Stimulated activated CD8-positive, alpha-beta memory T cell treated with anti-CD3 and anti-CD28 coated beads, Interleukin-12 subunit alpha, Interleukin-12 subunit beta, amount 100 ng/mL, for 24 hours (primary cell): ENCODE measurements around the gene GPATCH1.
"Not testable (repeated sequence)": the region's sequence is repeated elsewhere in the genome, so short reads cannot be mapped to it uniquely, and the experiment has no call there.

Source experiments
- DNase-seq: peaks from one replicate; pipeline ENCODE4 v3.0.0-alpha.2; 2020; ENCODE audit errors: extremely low read depth

The GPATCH1 gene, protein sequence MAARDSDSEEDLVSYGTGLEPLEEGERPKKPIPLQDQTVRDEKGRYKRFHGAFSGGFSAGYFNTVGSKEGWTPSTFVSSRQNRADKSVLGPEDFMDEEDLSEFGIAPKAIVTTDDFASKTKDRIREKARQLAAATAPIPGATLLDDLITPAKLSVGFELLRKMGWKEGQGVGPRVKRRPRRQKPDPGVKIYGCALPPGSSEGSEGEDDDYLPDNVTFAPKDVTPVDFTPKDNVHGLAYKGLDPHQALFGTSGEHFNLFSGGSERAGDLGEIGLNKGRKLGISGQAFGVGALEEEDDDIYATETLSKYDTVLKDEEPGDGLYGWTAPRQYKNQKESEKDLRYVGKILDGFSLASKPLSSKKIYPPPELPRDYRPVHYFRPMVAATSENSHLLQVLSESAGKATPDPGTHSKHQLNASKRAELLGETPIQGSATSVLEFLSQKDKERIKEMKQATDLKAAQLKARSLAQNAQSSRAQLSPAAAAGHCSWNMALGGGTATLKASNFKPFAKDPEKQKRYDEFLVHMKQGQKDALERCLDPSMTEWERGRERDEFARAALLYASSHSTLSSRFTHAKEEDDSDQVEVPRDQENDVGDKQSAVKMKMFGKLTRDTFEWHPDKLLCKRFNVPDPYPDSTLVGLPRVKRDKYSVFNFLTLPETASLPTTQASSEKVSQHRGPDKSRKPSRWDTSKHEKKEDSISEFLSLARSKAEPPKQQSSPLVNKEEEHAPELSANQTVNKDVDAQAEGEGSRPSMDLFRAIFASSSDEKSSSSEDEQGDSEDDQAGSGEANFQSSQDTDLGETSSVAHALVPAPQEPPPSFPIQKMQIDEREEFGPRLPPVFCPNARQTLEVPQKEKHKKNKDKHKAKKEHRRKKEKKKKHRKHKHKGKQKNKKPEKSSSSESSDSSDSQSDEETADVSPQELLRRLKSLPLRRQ

DNA sequence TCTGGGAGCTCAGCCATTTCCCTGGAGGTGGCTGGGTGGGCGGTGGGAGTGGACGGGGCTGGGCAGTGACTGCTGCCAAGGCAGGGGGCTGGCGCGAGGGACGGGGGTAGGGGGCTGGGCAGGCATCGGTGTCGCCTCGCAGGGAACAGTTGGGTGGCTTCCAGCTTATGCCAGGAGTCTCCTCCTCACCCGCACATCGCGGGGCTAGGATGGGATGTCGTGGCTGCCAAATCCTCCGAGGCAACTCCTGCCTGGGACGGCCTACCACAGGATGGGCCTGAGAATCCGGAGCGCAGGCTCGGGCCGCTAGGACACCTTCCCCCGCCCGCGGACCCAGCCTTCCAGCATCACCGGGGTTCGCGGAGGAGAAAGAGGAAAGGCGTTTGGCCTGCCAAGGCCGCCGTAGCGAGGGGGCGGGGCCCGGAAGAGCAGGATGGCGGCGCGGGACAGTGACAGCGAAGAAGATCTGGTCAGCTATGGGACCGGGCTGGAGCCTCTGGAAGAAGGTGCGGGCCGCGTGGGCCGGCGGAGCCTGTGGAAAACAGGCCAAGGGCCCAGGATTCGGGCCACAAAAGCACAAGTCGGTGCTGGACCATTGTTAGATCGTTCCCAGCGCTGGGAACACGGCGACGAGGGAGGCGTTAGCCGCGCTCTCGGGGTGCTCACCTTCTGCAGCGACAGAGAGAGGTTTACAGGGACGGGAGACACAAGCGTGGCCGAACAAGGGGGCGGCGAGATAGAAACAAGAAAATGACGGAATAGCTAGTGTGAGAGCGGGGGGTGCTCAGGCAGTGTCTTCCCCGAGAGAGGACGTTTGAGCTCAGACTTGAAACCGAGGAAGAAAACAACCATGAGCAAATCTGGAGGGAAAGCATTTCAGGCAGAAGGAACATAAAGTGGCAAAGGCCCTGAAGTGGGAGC is at the start of gene GPATCH1:
Gene GPATCH1 (plus strand): TSS at position 421 of the 921 bp plus-strand sequence. CDS start 13 bp downstream, at position 434.
- DNase-seq, result peak; percentile 59

GRCh38 chr19:33032218-33032781 is 48.7 kb upstream of the GPATCH1 start:
- no peak for DNase-seq

DNA sequence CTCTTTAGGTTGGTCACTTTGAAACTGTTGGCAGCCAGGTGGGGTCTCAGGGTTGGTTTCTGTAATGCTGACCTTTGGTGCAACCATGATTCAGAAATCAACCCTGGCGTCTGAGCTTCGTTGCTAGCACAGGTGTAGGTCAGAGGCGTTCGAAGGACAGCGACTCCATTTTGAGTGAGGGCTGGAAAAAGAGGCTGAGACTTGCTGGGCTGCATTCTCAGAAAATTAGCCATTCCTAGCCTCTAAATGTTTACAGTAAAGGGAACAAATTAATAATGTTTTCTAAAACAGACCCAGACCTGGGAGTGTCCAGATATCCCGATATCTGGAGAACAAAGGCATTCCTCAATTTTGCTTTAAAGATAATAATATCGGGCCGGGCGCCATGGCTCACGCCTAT is 45.5 kb upstream of the GPATCH1 start:
- DNase-seq, result no peak

DNA sequence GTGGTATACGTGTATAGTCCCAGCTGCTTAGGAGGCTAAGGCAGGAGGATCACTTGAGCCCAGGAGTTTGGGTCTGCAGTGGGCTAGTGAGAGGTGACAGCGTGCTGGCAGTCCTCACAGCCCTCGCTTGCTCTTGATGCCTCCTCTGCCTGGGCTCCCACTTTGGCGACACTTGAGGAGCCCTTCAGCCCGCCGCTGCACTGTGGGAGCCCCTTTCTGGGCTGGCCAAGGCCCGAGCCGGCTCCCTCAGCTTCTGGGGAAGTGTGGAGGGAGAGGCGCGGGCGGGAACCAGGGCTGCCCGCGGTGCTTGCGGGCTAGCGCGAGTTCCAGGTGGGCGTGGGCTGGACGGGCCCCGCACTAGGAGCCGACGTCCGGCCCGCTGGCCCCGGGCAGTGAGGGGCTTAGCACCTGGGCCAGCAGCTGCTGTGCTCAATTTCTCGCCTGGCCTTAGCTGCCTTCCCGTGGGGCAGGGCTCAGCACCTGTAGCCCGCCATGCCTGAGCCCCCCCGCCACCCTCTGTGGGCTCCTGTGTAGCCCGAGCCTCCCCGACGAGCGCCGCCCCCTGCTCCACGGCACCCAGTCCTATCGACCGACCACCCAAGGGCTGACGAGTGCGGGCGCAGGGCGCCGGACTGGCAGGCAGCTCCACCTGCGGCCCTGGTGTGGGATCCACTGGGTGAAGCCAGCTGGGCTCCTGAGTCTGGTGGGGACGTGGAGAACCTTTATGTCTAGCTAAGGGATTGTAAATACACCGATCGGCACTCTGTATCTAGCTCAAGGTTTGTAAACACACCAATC is 44.4 kb upstream of the GPATCH1 start:
- DNase-seq, result not testable (repeated sequence)

GRCh38 chr19:33037168-33038025 is 43.6 kb upstream of the GPATCH1 start:
- DNase-seq, result not testable (repeated sequence)

DNA sequence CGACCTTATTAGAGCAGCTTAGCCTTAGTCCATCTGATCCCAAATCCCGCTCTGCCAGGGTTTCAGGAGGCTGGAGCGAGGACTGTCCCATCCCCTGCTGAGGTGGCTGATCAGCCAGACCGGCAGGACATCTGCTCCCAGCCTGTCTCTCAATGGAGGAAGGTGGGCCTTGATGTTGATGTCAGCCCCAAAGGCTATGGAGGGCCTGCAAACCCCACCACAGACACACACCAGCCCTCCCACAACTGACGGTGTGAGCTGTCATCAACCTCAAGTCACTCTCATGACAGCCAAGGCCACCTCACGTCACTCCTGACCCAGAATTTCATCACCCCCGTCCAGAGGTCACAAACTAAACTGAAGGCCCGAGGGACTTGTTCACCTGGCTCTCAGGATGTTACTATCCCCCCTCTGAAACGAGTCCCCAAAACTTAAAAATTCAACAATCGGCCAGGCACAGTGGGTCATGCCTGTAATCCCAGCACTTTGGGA is 41.8 kb upstream of the GPATCH1 start:
- no peak for DNase-seq

DNA sequence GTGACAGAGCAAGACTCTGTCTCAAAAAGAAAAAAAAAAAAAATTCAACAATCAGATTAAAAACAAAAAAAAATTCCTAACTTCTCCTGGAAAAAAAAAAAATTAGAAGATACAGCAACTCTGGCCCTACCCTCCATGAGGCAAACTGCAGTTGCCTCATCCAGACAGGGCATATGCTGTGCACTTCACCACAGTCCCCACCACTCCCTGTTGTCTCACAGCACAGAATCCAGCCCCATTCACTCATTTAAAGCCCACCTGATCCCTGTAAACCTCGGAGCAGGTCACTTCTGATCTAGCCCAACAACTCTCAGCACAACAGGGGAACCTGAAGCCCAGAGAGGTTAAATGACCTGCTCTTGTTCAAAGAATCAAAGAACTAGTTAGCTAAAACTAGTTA is 41.2 kb upstream of the GPATCH1 start:
- DNase-seq, result no peak

DNA sequence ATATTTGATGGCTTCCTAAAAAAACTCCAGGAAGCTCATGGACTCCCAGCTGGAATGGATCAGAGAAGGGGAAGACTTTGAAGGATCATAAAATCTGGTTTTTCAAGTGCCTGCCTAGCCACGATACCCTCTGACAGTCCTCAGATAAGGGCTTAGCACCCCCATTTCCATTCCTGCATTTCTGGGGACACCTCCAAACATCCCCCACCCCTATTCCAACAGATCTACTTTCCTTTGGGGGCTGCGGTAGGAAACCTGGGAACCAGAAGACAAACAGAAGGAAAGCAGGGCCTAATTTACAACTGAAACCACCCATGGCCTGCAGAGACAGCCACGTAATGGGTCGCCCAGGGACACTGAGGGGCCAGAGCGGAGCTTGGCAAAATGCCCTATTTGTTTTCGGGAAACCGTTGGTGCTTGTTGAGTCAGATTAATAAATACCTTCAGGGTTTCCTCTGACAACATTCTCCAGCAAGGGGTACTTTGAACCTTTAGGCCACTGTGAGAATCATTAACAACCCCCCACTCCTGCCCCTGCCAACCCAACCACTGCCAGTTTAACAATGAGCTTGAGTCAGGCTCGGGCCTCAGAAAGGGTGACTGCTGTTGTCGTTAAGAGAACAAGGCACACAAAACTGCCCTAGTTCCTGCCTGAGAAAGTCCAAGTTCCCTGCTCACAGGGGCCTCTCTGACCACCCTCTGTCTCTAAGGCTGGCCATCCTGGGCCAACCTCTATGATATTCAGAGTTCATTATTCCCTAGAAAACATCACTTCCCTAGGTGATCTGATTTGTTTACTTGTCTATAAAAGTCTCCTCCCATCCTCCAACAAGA is 39.8 kb upstream of the GPATCH1 start:
- DNase-seq, result no peak

- DNase-seq, result not testable (repeated sequence)
These were observed 39.2 kb upstream of the GPATCH1 start for GRCh38 chr19:33041828-33042160.

DNA sequence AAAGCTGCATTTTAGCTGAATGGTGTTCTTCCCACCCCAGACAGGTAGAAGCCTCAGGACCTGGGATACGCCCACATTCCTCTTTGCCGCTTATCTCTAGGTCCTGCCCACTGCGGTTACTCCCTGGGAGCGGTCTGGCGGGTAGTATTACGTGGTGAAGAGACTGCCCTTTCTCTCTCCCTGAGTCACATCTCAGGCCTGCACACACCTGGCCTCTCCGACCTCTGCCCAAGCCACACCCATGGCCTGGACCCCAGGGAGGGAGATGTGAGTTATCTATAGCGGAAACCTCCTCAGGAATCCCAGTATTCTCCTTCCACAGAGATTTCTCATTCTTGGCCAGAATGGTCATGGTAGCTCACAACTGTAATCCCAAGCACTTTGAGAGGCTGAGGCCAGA is 33.6 kb upstream of the GPATCH1 start:
- no peak for DNase-seq

DNA sequence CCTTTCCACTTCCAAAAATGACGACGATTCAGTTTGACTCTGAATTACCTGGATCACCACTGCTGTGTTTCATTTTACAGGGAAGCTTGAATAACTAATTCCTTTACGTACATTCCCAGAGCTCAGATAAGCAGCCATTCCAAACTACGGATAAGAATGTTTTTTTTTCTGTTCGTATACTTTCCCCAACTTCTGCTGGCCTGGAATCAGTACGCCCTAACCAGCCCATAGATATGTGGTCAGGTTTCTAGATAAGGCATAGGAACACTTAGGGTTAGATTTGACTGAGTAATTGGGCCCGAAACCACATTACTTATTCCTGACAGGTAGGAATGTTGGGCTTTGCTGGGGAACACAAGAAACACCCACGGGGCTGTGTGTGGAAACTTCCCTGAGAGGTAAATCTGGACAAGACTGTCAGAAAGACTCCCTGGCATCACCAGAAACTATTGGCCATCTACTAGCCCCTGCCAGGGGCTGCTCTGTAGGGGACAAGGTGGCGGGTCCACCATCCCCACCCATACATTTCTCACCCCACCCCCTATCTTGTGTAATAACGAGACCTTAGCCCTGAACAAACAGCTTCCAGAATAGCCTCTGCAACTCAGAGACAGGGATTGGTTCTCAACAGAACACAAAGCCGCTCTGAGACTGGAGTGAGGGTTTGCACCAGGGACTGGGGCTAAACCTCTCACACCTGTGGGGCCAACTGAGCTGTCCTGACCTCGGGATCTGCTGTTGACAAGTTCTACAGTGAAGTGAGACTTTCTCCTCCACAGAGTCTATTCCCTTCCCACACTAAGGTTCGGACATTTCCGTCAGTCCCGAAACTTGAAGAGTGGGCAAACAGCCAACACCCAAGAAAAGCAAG is 31.9 kb upstream of the GPATCH1 start:
- DNase-seq, result no peak

DNA sequence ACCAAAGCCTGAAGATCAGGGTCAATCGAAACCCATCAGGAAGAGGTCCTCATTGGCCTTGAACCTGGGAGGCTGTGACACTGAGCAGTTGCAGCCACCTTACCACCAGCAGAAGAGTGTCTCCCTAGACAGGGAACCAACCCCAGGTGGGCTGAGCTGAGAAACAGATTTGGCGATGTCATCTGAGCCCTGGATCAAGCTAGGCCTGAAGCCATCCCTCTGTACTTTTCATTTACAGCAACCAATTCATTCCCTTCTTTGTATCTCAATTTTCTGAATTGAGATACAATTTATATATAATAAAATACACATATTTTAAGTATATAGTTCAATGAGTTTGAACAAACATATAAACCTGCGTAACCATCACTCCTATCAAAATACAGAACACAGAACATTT is 30.9 kb upstream of the GPATCH1 start:
- no peak for DNase-seq

GRCh38 chr19:33052352-33052972 is 28.5 kb upstream of the GPATCH1 start:
- DNase-seq, result no peak

DNA sequence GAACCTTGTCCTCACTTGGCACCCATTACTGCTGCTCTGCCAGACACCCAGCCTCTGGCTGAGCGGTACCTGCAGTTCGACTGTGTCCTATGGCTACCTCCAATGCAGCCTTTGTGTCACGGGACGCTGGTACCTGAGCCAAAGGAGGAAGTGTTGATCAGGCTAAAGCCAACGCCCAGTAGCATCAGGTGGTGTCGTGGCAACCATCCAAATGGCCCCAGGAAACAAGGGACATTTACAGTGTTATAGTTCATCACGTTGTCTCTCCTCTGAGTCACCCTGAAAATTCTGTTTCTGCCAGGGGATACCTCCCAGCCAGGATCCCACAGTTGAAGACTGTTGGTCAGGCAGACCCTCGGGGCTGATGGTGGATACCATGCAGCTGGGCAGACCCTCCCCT is 26.4 kb upstream of the GPATCH1 start:
- no peak for DNase-seq

DNA sequence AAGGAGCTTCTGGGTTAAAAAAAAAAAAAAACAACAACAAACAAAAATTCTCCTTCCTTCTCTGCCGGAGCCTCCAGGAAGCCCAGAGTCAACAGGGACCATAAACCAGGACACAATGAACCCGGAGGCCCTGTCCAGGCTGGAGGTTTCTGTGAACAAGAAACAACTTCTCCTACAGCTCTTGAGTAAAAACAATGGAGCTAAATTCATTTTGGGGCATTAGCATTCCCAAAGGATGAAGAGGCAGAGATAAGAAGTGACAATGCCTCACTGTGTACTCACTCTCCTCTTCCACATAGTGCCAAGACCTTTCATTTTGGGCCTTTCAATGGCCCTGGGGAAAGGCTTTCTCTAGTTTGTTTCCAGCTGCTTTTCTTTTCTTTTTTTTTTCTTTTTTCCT is 25.3 kb upstream of the GPATCH1 start:
- DNase-seq, result no peak

- DNase-seq, result no peak
These were observed 20.4 kb upstream of the GPATCH1 start for GRCh38 chr19:33060586-33060985.

GRCh38 chr19:33062902-33063301 is 18.1 kb upstream of the GPATCH1 start:
- DNase-seq, result no peak
